RWPE1 (cell line): ENCODE data around the gene SLFNL1.

ENCODE experiments used
- CTCF ChIA-PET: fragments of 350-600 bp; sonication (Branson Sonifier 250); formaldehyde crosslinking; extraction: SDS; loops from one replicate; lab custom pipeline; 2021; lab: Yijun Ruan, JAX
- POLR2A ChIA-PET: fragments of 400-600 bp; formaldehyde crosslinking; extraction: SDS; loops from one replicate; lab custom pipeline; 2020; ENCODE audit warnings: antibody characterized with exemption; ENCODE audit not compliant: low non-redundant PET; lab: Yijun Ruan, JAX
- DNase-seq: peaks from one replicate; pipeline ENCODE4 v3.0.0; 2012; ENCODE audit warnings: low spot score
- H3K27ac ChIP-seq: fragments of 450-650 bp; 2 replicates; pipeline ENCODE4 v1.5.1; 2017
- TF ChIP-seq, protein P1 (sequence below): fragments of 450-650 bp; conservative IDR thresholded peaks from 2 replicates; pipeline ENCODE4 v1.5.1; 2017; ENCODE audit warnings: low read depth, mild to moderate bottlenecking

The SLFNL1 gene

DNA sequence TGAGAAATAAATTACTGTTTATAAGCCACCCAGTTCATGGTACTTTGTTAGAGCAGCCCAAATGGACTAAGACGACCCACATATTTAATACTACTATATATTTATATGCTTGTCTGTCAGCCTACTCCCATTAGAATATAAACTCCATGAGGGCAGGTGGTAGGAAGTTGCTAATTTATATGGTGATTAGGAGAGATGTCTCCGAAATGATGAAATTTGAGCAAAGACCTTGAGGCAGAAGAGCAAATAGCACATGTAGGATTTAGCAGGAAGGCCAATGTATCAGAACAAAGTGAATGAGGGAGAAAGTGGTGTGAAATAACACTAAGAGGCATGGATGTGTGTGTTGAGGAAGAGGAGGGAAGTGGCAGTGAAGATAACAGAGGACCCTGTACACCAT, 10.6 kb upstream of the SLFNL1 start:
- POLR2A ChIA-PET, result no interaction called here
- CTCF ChIA-PET, result no interaction called here
- TF ChIP-seq, protein P1, sequence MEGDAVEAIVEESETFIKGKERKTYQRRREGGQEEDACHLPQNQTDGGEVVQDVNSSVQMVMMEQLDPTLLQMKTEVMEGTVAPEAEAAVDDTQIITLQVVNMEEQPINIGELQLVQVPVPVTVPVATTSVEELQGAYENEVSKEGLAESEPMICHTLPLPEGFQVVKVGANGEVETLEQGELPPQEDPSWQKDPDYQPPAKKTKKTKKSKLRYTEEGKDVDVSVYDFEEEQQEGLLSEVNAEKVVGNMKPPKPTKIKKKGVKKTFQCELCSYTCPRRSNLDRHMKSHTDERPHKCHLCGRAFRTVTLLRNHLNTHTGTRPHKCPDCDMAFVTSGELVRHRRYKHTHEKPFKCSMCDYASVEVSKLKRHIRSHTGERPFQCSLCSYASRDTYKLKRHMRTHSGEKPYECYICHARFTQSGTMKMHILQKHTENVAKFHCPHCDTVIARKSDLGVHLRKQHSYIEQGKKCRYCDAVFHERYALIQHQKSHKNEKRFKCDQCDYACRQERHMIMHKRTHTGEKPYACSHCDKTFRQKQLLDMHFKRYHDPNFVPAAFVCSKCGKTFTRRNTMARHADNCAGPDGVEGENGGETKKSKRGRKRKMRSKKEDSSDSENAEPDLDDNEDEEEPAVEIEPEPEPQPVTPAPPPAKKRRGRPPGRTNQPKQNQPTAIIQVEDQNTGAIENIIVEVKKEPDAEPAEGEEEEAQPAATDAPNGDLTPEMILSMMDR, result no peak
- no peak overlapping the region for H3K27ac ChIP-seq
- DNase-seq, result no peak

DNA sequence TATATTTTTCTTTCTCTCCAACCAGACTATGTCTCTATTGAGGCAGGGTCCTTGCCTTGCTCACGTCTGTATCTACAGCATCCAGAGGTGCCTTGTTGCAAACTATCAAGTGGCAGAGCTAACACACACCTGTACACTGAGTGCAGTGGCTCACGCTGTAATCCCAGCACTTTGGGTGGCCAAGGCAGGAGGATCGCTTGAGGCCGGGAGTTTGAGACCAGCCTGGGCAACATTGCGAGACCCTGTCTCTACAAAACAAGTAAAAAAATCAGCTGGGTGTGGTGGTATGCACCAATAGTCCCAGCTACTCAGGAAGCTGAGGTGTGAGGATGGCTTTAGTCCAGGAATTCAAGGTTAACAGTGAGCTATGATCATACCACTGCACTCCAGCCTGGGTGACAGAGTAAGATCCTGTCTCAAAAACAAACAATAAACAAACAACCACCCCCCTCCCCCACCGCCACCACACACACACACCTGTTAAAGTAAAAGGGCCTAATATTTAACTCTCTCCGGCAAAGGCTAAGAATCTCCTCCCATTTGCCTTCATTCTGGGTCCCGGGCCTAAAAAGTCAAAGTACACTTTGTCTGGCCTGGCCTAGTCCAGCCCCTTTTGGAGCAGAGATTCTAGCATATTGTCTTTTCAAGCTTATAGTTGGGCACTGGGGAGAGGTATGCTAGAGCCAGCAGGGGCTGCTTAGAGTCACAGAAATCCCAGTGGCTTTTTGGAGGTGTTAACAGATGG, 9.5 kb upstream of the SLFNL1 start:
- ChIA-PET CTCF (no interaction called here), POLR2A (no interaction called here)
- TF ChIP-seq, protein P1, result no peak
- no peak for DNase-seq
- no peak overlapping the region for H3K27ac ChIP-seq

- DNase-seq, result no peak
- ChIA-PET POLR2A (no interaction called here), CTCF (interaction anchor here (0.7 kb wide), 1 partner anchor 78 kb away, joined by 3 read pairs; no protein-coding TSS in a partner anchor)
- TF ChIP-seq, protein P1, result no peak
- H3K27ac ChIP-seq, result peak overlapping the region; percentile 6
Measured at GRCh38 chr1:41028034-41028642, 6.6 kb upstream of the SLFNL1 start.

- ChIA-PET POLR2A (no interaction called here), CTCF (interaction anchor here (0.5 kb wide), 1 partner anchor 70 kb away, joined by 3 read pairs; no protein-coding TSS in a partner anchor)
- TF ChIP-seq, protein P1, result no peak
- no peak for DNase-seq
- H3K27ac ChIP-seq, result no peak overlapping the region; the same call in 1 of the 2 replicates
Measured at GRCh38 chr1:41025979-41026819, 4.7 kb upstream of the SLFNL1 start.

- ChIA-PET POLR2A (no interaction called here), CTCF (interaction anchor here (0.6 kb wide), 1 partner anchor 42 kb away, joined by 3 read pairs; no protein-coding TSS in a partner anchor)
- no peak overlapping the region for H3K27ac ChIP-seq
- DNase-seq, result no peak
- TF ChIP-seq, protein P1, result no peak
Measured at GRCh38 chr1:41024953-41025352, 3.4 kb upstream of the SLFNL1 start.
